HepG2 (cell line): Measurements from ENCODE around the gene RIMOC1. TPM values are rescaled to one million over a fixed set of nuclear protein-coding genes. Genes with fewer than 3 reads are reported as not detected.

Source experiments
- ATF4 ChIP-seq, 2 experiments: fragments of 450-650 bp in 1 of 2; sonication (generic) in 1 of 2; formaldehyde crosslinking; IDR thresholded peaks; 2 replicates each; pipeline versions ENCODE4 v1.5.0 to v1.8.0; 2020 to 2022; ENCODE audit warnings: mild to moderate bottlenecking in 1 of 2, missing genetic modification reagents in 1 of 2
- ATM ChIP-seq: fragments of 450-650 bp; IDR thresholded peaks from 2 replicates; pipeline ENCODE4 v1.7.1; 2017; ENCODE audit warnings: mild to moderate bottlenecking, borderline replicate concordance
- JUN ChIP-seq: sonication (generic); formaldehyde crosslinking; IDR thresholded peaks from 2 replicates; pipeline ENCODE4 v1.4.0; 2020; ENCODE audit warnings: mild to moderate bottlenecking, missing genetic modification reagents
- KLF13 ChIP-seq: sonication (generic); formaldehyde crosslinking; IDR thresholded peaks from 2 replicates; pipeline ENCODE4 v1.4.0; 2020; ENCODE audit warnings: mild to moderate bottlenecking, missing genetic modification reagents
- MXD3 ChIP-seq: IDR thresholded peaks from 2 replicates; pipeline ENCODE4 v1.6.1; 2016; ENCODE audit warnings: mild to moderate bottlenecking, missing biosample characterization, missing genetic modification reagents
- ONECUT2 ChIP-seq: sonication (generic); formaldehyde crosslinking; IDR thresholded peaks from 2 replicates; pipeline ENCODE4 v1.4.0; 2020; ENCODE audit warnings: missing genetic modification reagents
- RFX1 ChIP-seq: fragments of 450-650 bp; IDR thresholded peaks from 2 replicates; pipeline ENCODE4 v1.6.1; 2017
- SNAI1 ChIP-seq: sonication (generic); formaldehyde crosslinking; IDR thresholded peaks from 2 replicates; pipeline ENCODE4 v1.5.0; 2020; ENCODE audit warnings: mild to moderate bottlenecking, missing genetic modification reagents, borderline replicate concordance
- ZBTB2 ChIP-seq: sonication (generic); formaldehyde crosslinking; IDR thresholded peaks from 2 replicates; pipeline ENCODE4 v1.8.0; 2022; ENCODE audit warnings: low read depth, missing genetic modification reagents
- ZBTB37 ChIP-seq: sonication (generic); formaldehyde crosslinking; IDR thresholded peaks from 2 replicates; pipeline ENCODE4 v1.4.0; 2020; ENCODE audit warnings: mild to moderate bottlenecking, missing genetic modification reagents
- ZBTB42 ChIP-seq: sonication (generic); formaldehyde crosslinking; IDR thresholded peaks from 2 replicates; pipeline ENCODE4 v1.5.0; 2020; ENCODE audit warnings: mild to moderate bottlenecking, missing genetic modification reagents
- ZNF326 ChIP-seq: sonication (generic); formaldehyde crosslinking; IDR thresholded peaks from 2 replicates; pipeline ENCODE4 v1.4.0; 2020; ENCODE audit warnings: missing genetic modification reagents, borderline replicate concordance
- ZNF430 ChIP-seq: sonication (generic); formaldehyde crosslinking; IDR thresholded peaks from 2 replicates; pipeline ENCODE4 v1.9.0; 2021; ENCODE audit warnings: mild to moderate bottlenecking, missing genetic modification reagents
- ZNF530 ChIP-seq: sonication (generic); formaldehyde crosslinking; IDR thresholded peaks from 2 replicates; pipeline ENCODE4 v1.5.0; 2020; ENCODE audit warnings: low read depth, mild to moderate bottlenecking, missing genetic modification reagents
- ZNF609 ChIP-seq: sonication (generic); formaldehyde crosslinking; IDR thresholded peaks from 2 replicates; pipeline ENCODE4 v1.4.0; 2020; ENCODE audit warnings: mild to moderate bottlenecking, missing genetic modification reagents, borderline replicate concordance
- ZNF878 ChIP-seq: sonication (generic); formaldehyde crosslinking; IDR thresholded peaks from 2 replicates; pipeline ENCODE4 v1.8.1; 2023; ENCODE audit warnings: mild to moderate bottlenecking, missing genetic modification reagents, moderate library complexity
- ZSCAN31 ChIP-seq: sonication (generic); formaldehyde crosslinking; IDR thresholded peaks from 2 replicates; pipeline ENCODE4 v1.5.0; 2020; ENCODE audit warnings: low read depth, mild to moderate bottlenecking, missing genetic modification reagents
- ZSCAN5A ChIP-seq: sonication (generic); formaldehyde crosslinking; IDR thresholded peaks from 2 replicates; pipeline ENCODE4 v1.8.0; 2022; ENCODE audit warnings: mild to moderate bottlenecking, missing genetic modification reagents, borderline replicate concordance
- polyA plus RNA-seq, 8 experiments: library from polyadenylated mRNA; depleted of rRNA in 3 of 8; stranded (reverse) in 7 of 8; unstranded in 1 of 8; fragments of >200 nt; fragmentation: Illumina TruSeq in 4 of 8; extraction: Trizol in 4 of 8; gene quantifications; 2 replicates each; pipeline versions ENCODE4 v1.2.1 to v1.2.3, GENCODE V29; 2011 to 2016; ENCODE audit warnings: low read depth in 4 of 8, missing spikeins in 1 of 8, mixed read lengths in 1 of 8; ENCODE audit not compliant: insufficient read depth in 1 of 8
- total RNA-seq, 5 experiments: library from RNA; depleted of rRNA; stranded (reverse); fragments of >200 nt; fragmentation: Illumina TruSeq; extraction: Trizol; gene quantifications; 2 replicates each; pipeline ENCODE4 v1.2.3, GENCODE V29; 2016; ENCODE audit warnings: low read depth in 1 of 5

Gene RIMOC1
- total and polyA plus RNA-seq, 2 of the 13 experiments (the other 11 are each of a cell fraction or from before 2014, with no cell fraction given) = 16.3 to 16.9 TPM

- TF ChIP-seq ATF4 (CRISPR knock-in tag; IDR thresholded peaks at IDR 0.05) = no peak
- TF ChIP-seq ZSCAN31 (CRISPR knock-in tag) = peak; percentile 70
- peak; percentile 78; the same call in 1 of the 2 replicates for TF ChIP-seq ZNF430 (CRISPR knock-in tag)
- no peak for TF ChIP-seq RFX1
- TF ChIP-seq ONECUT2 (CRISPR knock-in tag) = no peak
- no peak for TF ChIP-seq ZBTB42 (CRISPR knock-in tag)
- TF ChIP-seq ZNF326 (CRISPR knock-in tag) = no peak
- no peak for TF ChIP-seq ZBTB37 (CRISPR knock-in tag)
- peak; percentile 75 for TF ChIP-seq ZSCAN5A (CRISPR knock-in tag)
- TF ChIP-seq ZNF530 (CRISPR knock-in tag) = no peak
- TF ChIP-seq KLF13 (CRISPR knock-in tag) = no peak
- TF ChIP-seq ZBTB2 (CRISPR knock-in tag) = no peak
- no peak for TF ChIP-seq SNAI1 (CRISPR knock-in tag)
- peak; percentile 55; the same call in 1 of the 2 replicates for TF ChIP-seq JUN (CRISPR knock-in tag)
- TF ChIP-seq ZNF878 (CRISPR knock-in tag) = no peak
- peak; percentile 93 for TF ChIP-seq MXD3 (CRISPR knock-in tag)
- no peak for TF ChIP-seq ATM
- TF ChIP-seq ZNF609 (CRISPR knock-in tag) = peak; percentile 61; the same call in 1 of the 2 replicates
Observed at GRCh38 chr5:41924872-41925554, 20.9 kb downstream of the RIMOC1 start, which contains the start of gene FBXO4 (continued).
